HG03066 (cell line): Measurements from ENCODE around the gene PEPD.

Source experiments
- ATAC-seq: cut with Tn5 transposase; IDR thresholded peaks from one replicate; pipeline ENCODE4 v1.9.1; 2021; ENCODE audit warnings: low read depth; ENCODE audit not compliant: unreplicated experiment

The PEPD gene

GRCh38 chr19:33390101-33390907, 131.3 kb downstream of the PEPD start:
- ATAC-seq: no peak

GRCh38 chr19:33389421-33390100, 132.0 kb downstream of the PEPD start:
- no peak for ATAC-seq

GRCh38 chr19:33388725-33389420, 132.7 kb downstream of the PEPD start:
- ATAC-seq: no peak

DNA sequence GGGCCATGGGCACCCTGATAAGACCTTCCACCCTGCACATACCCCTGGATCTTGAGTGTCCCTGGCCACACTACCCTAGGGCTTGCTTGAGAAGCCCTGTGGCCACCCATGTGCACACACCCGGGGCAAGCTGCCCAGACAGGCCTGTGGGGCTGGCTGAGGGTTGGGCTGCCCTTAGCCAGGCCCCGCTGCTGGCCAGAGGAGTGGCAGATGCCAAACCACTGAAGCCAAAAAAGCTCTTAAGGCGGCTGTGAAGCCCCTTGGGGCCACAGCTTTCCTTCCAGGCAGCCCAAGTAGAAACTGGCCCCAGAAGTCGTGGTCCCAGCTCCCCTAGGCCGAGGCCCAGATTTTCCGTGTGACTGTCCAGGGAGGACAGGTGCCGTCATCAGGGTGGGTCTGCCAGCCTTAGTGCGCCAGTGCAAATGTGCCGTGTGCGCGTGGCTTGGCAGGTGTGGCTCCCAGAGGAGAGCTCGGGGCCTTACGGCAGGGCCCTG, 133.3 kb downstream of the PEPD start:
- ATAC-seq: no peak

DNA sequence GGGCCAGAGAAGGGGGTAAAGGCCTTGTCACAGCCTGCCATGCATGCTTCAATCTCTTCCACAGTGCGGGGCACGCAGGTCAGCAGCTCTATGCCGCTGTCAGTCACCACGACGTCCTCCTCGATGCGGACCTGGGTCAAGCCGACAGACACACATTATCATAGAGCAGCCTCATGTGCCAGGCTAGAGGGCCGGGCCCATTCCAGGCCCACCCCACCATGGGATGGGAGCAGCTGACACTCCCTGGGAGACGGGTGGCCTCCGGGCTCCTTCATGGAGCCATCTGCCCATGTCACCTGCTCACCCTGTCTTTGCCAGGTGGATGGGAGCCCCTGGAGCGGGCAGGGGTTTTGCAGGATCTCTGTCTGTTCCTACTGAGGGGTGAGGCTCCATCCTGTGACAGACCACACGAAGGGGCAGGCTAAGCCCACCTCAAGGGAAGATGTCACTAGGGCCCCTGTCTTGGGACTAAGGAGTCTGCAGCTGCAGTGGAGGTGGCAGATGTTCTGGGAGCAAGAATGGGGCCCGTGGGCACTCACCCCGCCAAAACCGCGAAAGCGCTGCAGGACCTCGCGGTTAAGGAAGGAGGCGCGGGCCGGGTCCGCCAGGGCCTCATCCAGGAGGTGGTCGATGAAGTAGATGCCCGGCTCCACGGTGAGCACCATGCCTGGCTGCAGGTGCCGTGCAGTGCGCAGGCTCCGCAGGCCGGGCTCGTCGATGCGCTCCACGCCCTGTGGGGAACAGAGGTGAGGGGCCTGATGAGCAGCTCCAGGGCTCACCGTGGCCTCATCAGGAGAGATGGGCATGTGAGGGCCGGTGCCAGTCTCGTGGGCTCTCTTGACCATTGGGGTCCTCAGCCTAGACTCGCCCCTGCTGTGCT, 134.0 kb downstream of the PEPD start:
- ATAC-seq: no peak

GRCh38 chr19:33386361-33386858, 135.2 kb downstream of the PEPD start:
- no peak for ATAC-seq

DNA sequence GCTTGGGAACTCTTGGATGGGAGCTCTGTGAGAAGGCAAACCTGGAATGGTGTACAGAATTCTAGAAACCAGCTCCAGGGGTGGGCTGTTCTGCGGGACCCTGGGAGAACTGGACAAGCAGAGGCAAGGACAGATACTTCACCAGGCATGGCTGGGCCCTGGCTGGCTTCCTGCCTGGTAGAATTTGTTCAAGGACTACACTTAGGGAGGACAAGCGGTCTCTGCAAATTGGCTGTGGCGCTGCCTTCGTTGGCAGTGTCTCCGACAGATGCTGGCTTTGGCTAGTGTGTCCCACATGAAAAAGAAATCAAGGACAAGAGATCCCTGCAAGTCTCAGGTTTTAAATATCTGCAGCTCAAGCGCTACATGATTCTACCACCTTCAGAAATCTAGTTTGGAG, 135.6 kb downstream of the PEPD start:
- no peak for ATAC-seq

DNA sequence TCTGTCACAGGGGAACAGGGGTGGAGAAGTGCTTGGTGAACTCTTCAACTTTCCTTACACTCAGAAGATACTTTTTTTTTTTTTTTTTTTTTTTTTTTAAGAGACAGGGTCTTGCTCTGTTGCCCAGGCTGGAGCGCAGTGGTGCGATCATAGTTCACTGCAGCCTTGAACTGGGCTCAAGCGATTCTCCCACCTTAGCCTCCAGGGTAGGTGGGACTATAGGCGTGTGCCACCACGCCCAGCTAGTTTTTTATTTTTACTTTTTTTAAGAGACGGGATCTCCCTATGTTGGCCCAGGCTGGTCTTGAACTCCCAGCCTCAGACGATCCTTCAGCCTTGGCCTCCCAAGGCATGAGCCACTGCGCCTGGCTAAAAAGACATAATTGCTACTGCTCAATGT, 136.6 kb downstream of the PEPD start:
- no peak for ATAC-seq

GRCh38 chr19:33383720-33384292, 137.8 kb downstream of the PEPD start:
- ATAC-seq: no peak

DNA sequence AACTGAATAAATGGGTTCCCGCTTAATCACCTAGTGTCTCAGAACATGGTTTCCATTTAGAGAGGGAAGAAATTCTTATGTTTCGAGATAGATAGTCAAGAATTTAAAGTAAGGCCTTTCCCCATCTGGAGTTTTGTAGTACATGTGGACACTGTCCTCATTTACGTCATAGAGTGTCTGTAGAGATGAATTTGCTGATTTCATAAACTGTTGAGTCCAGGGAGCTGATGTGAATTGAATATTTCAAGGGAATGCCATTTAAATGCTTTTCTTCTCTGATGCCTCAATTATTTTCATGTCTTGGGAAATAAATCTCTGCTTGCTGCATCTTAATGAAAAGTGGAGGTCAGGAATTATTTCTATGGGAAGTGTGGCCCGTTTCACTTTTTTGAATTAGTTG, 138.6 kb downstream of the PEPD start:
- no peak for ATAC-seq

DNA sequence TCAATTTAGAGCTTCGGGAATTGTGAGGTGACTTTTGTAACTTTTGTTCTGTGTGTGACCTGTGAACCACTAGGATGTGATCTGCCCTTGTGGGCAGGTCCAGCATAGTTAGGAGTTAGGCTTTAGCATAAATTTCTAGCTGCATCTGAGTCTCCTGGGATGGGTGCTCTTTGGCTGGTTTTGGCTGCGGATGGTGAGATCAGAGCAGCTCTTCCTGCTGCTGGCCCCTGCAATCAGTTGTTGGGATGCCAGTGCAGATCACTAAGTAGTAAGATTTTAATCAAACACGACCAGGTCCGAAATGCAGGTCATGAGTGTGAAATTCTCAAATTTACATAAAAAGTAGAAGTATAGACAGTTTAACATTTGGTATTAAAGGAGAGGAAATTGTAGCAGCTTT, 139.6 kb downstream of the PEPD start:
- no peak for ATAC-seq

DNA sequence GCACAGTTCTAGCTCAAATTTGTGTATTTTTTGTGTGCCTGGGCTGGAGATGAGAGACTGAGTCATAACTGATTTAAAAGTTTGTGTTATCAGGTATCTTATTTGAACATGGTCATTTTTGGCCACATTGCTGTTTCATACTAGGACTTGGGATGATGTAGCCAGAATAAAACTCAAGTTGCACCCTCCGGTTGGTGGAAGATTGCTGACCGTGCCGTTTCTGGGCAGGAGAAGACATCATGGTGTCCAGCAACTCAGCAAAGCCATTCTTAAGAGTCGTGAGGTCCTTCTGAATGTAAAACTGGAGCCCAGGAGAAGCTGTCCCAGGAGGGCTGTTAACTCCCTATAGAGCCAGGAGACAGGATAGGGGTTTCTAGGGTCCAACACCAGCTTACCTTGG, 140.5 kb downstream of the PEPD start:
- ATAC-seq: no peak

DNA sequence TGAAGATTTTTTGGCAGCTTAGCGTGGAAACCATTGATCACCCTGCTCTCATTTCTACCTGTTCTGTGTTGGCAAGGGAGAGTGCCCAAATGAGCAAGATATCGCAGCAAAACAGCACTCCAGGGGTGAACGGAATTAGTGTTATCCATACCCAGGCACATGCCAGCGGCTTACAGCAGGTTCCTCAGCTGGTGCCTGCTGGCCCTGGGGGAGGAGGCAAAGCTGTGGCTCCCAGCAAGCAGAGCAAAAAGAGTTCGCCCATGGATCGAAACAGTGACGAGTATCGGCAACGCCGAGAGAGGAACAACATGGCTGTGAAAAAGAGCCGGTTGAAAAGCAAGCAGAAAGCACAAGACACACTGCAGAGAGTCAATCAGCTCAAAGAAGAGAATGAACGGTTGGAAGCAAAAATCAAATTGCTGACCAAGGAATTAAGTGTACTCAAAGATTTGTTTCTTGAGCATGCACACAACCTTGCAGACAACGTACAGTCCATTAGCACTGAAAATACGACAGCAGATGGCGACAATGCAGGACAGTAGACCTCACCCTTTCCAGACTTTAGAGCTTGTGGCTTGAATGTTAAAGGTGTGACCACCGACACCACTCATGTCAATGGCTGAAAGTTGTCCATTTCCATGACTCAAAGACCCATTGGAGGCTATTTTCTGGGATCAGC, 142.3 kb downstream of the PEPD start:
- ATAC-seq: no peak

DNA sequence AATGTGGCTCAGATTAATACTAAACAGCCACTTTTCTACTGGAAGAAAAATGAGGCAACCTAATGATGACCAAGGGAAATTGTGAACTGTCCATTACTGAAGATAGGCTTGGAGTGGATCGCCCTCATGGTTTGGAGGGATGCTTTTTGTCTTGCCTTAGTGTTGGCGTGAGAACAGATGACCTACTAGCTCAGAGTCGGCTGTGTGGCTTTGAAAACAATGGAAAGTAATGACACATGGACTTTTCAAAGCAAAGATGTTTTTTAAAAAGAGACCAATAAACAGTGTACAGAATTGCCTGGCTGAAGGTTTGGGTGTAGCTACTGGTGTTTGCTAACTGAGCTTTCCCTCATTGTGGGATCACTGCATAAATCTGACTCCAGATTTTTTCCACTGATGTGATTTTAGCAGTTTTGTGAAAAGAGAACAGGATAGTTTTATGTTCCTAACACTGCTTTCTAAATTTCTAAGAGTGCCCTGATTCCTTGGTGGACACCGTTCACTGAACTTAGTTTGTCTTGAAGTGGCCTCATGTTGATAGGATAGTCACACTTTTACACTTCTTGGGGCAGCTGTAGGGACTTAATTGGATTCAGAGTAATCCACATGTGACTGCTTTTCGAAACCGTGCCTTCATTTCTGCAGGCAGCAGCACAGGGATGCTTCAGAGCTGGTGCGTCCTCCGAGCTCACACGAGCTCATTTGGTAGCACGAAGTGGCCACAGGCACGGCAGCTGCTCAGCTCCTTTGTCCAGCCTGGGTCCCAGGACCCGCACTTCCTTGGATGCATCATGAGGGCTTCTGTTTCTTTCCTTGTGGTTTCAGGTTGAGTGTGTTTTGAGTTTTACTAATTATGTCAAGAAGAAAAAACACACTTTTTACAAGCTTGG, 143.8 kb downstream of the PEPD start:
- ATAC-seq: no peak

DNA sequence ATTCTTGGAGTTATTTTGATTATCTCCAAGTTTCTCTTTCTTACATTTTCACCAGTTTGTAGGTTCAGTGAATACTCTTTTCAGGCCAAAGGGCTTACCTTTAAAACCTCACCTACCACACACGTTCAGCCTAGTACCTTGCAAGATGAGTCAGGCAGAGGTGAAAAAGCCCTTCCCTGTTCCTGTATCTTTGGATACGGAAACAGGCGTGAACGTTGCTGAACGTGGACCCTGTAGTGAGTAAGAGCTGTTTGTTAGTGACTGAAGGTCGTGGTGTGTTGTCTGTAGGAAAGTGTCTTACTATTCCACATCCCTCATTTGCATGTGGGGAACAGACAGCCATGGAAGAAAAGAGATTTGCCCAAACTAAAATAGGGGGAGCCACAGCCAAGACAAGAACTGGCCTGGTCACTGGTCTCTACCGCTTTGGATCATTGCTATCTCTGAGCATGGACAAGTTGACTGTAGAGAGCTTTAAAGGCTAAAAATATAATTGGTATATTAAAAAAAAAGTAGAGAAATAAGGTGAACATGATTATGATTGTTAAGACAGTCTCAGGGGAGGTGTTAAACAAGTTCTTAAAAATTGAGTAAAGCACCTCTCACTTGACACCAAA, 144.5 kb downstream of the PEPD start:
- ATAC-seq: no peak

DNA sequence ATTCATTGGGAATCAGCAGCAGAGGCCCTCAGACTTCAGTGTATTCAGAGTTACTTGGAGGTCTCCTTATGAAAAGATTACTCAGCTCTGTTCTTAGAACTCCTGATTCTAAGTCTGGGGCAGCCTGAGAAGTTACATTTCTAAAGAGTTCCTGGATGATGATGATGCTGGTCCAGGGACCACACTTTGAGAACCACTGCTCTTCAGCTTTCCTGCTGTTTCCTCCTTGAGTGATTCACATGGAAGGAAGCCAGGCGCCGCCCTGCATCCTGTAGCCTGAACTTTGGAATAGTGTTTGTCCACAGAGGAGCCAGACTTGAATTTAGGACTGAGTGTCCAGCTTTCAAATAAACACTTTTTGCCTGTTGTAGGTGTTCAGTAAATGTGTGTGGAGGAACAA, 145.2 kb downstream of the PEPD start:
- ATAC-seq: no peak

DNA sequence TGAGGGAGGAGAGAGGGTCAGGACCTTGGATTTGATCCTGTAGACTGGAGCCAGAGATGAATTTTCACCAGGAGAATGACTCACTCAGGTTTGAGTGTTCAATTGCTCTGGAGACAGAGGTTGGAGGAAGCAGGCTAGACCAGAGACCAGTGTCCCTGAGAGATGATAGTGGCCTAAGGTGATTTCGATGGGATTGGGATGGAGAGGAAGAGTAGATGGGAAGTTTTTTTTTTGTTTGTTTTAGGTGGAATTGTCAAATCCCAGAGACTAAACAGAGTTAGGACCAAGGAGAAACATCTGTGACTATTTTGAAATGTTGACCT, 145.8 kb downstream of the PEPD start:
- no peak for ATAC-seq

- no peak for ATAC-seq
Observed at GRCh38 chr19:33375156-33375836, 146.3 kb downstream of the PEPD start.
